ENCODE data around the gene EML5.

GRCh38 chr14:88791252-88791621 is 1.5 kb downstream of the EML5 start:
- TF ChIP-seq CTCF (conservative IDR thresholded peaks at IDR 0.05; ENCODE audit: low read depth, low read length) = no peak
- no peak for TF ChIP-seq EZH2 (IDR thresholded peaks at IDR 0.05; ENCODE audit: borderline replicate concordance, low read depth, low read length, poor library complexity, severe bottlenecking)
